Activated T-cell treated with anti-CD3 and anti-CD28 coated beads, Interleukin-2, amount 50 U/mL, for 72 hours (primary cell): Measurements from ENCODE around the gene NR2F1. TPM values are rescaled to one million over a fixed set of nuclear protein-coding genes. Genes with fewer than 3 reads are reported as not detected.

ENCODE experiments used
- ATAC-seq, 2 donors: fragments of 150-1000 bp; cut with Tn5 transposase; replicated peaks in 1 of 2; 2 replicates each; pipeline ENCODE4 v1.10.0; 2021; ENCODE audit warnings: moderate library complexity in 2 of 2, mild to moderate bottlenecking in 1 of 2
- DNase-seq, 2 donors: peaks; one replicate each; pipeline ENCODE4 v3.0.0; 2021 to 2022; ENCODE audit warnings: mixed read lengths in 1 of 2
- H3K27ac Mint-ChIP-seq: one replicate; pipeline ENCODE4 v1.8.0; 2022; ENCODE audit warnings: mild to moderate bottlenecking, moderate library complexity, mixed read lengths
- H3K27me3 Mint-ChIP-seq: one replicate; pipeline ENCODE4 v1.8.0; 2022; ENCODE audit warnings: low read depth, mixed read lengths
- H3K36me3 Mint-ChIP-seq, 2 donors: one replicate each; pipeline ENCODE4 v1.8.0; 2022; ENCODE audit warnings: mixed read lengths in 2 of 2, mild to moderate bottlenecking in 1 of 2; ENCODE audit not compliant: insufficient read depth in 2 of 2
- H3K4me1 Mint-ChIP-seq: one replicate; pipeline ENCODE4 v1.8.0; 2022; ENCODE audit warnings: low read depth, mixed read lengths
- H3K4me3 Mint-ChIP-seq, 2 donors: one replicate each; pipeline ENCODE4 v1.8.0; 2022; ENCODE audit warnings: mild to moderate bottlenecking in 2 of 2, mixed read lengths in 2 of 2, moderate library complexity in 2 of 2
- H3K9me3 Mint-ChIP-seq, 2 donors: one replicate each; pipeline ENCODE4 v1.8.0; 2022; ENCODE audit warnings: mixed read lengths in 2 of 2
- total RNA-seq, 2 donors: library from RNA; stranded (reverse); gene quantifications; one replicate each; pipeline ENCODE4 v1.2.3, GENCODE V29; 2022

Gene NR2F1
- total RNA-seq, 2 donors from 2014 or later = not detected

GRCh38 chr5:93635991-93636390 lies 53.0 kb downstream of the NR2F1 start:
- H3K36me3 Mint-ChIP-seq = no peaks in the 10 kb centered on the region
- no peak overlapping the region for H3K4me3 Mint-ChIP-seq
- no peak for ATAC-seq
- no peak for DNase-seq
- no peak overlapping the region for H3K27ac Mint-ChIP-seq
- no peaks in the 10 kb centered on the region for H3K4me1 Mint-ChIP-seq
- no peaks in the 10 kb centered on the region for H3K27me3 Mint-ChIP-seq
- no peaks in the 10 kb centered on the region for H3K9me3 Mint-ChIP-seq

- H3K4me3 Mint-ChIP-seq = no peak overlapping the region
- no peak overlapping the region for H3K27ac Mint-ChIP-seq
- no peaks in the 10 kb centered on the region for H3K36me3 Mint-ChIP-seq
- no peaks in the 10 kb centered on the region for H3K9me3 Mint-ChIP-seq
- DNase-seq (no peak), ATAC-seq (no peak)
- no peaks in the 10 kb centered on the region for H3K27me3 Mint-ChIP-seq
- H3K4me1 Mint-ChIP-seq = no peaks in the 10 kb centered on the region
These were observed 53.8 kb downstream of the NR2F1 start for GRCh38 chr5:93636837-93637236.

GRCh38 chr5:93637697-93638096 lies 54.7 kb downstream of the NR2F1 start:
- Mint-ChIP-seq H3K27me3 (no peaks in the 10 kb centered on the region), H3K4me1 (no peaks in the 10 kb centered on the region), H3K36me3 (no peaks in the 10 kb centered on the region), H3K27ac (no peak overlapping the region), H3K4me3 (no peak overlapping the region), H3K9me3 (no peaks in the 10 kb centered on the region)
- DNase-seq = no peak
- no peak for ATAC-seq

GRCh38 chr5:93642526-93642925 lies 59.5 kb downstream of the NR2F1 start:
- no peak for ATAC-seq

More at GRCh38 chr5:93642526-93642925, 59.5 kb downstream of the NR2F1 start:
- Mint-ChIP-seq H3K4me3 (no peak overlapping the region), H3K4me1 (no peaks in the 10 kb centered on the region), H3K36me3 (no peaks in the 10 kb centered on the region), H3K9me3 (no peaks in the 10 kb centered on the region), H3K27me3 (no peaks in the 10 kb centered on the region), H3K27ac (no peak overlapping the region)
- no peak for DNase-seq

Other genes with a start within 250 kb of the NR2F1 start
- under 1 TPM; 0.41 to 0.93 TPM for gene NR2F1-AS1, start 2.0 kb upstream of the NR2F1 start, total RNA-seq
- gene POU5F2, start 158.4 kb downstream of the NR2F1 start, total RNA-seq = under 1 TPM; 0.89 to 0.93 TPM